Vagina (tissue), 2 donors: ENCODE data around the gene APBB1IP. TPM values are rescaled to one million over a fixed set of nuclear protein-coding genes. Genes with fewer than 3 reads are reported as not detected.

ENCODE experiments used
- DNase-seq, 2 donors: peaks; one replicate each; pipeline ENCODE4 v3.0.0-alpha.2; 2017; ENCODE audit errors: extremely low spot score in 2 of 2
- H3K27ac ChIP-seq: fragments of 200-600 bp; sonication (generic); one replicate; pipeline ENCODE4 v1.5.1; 2019
- H3K27me3 ChIP-seq: fragments of 200-600 bp; sonication (generic); one replicate; pipeline ENCODE4 v1.5.1; 2019
- H3K36me3 ChIP-seq, 2 donors: fragments of 200-600 bp; sonication (generic); one replicate each; pipeline ENCODE4 v1.5.1; 2017 to 2019
- H3K4me1 ChIP-seq: fragments of 200-600 bp; sonication (generic); one replicate; pipeline ENCODE4 v1.5.1; 2019
- H3K4me3 ChIP-seq, 2 donors: fragments of 200-600 bp; sonication (generic); 1 replicate in 1 of 2; 2 replicates in 1 of 2; pipeline ENCODE4 v1.5.1; 2016 to 2019
- H3K9me3 ChIP-seq: fragments of 200-600 bp; sonication (generic); one replicate; pipeline ENCODE4 v1.5.1; 2019
- POLR2A ChIP-seq, 2 donors: fragments of 450-650 bp; IDR thresholded peaks; one replicate each; pipeline ENCODE4 v1.6.1; 2017; ENCODE audit warnings: antibody characterized with exemption in 2 of 2, mild to moderate bottlenecking in 2 of 2, moderate library complexity in 2 of 2
- POLR2AphosphoS5 ChIP-seq, 2 donors: sonication (generic); formaldehyde crosslinking; IDR thresholded peaks; one replicate each; pipeline ENCODE4 v1.9.0; 2017; ENCODE audit warnings: antibody characterized with exemption in 2 of 2, mild to moderate bottlenecking in 2 of 2, low read depth in 1 of 2; ENCODE audit not compliant: insufficient read depth in 1 of 2
- intact Hi-C: fragments of 100-400 bp; cut with DNase I; formaldehyde crosslinking; loops from one replicate; pipeline ENCODE4 v1.15.1; 2023
- total RNA-seq: library from RNA; depleted of rRNA; stranded (reverse); fragments of >200 nt; gene quantifications from one replicate; pipeline ENCODE4 v1.2.3, GENCODE V29; 2016
- TF ChIP-seq, protein P1 (sequence below), 3 experiments: fragments of 450-650 bp in 2 of 3; fragments of 200-600 bp in 1 of 3; sonication (generic) in 1 of 3; IDR thresholded peaks; one replicate each; pipeline ENCODE4 v1.5.1; 2017 to 2019; ENCODE audit warnings: antibody characterized with exemption in 3 of 3, mild to moderate bottlenecking in 2 of 3, moderate library complexity in 2 of 3

The APBB1IP gene
- total RNA-seq, 1 donor from 2014 or later: 7.4 TPM

DNA sequence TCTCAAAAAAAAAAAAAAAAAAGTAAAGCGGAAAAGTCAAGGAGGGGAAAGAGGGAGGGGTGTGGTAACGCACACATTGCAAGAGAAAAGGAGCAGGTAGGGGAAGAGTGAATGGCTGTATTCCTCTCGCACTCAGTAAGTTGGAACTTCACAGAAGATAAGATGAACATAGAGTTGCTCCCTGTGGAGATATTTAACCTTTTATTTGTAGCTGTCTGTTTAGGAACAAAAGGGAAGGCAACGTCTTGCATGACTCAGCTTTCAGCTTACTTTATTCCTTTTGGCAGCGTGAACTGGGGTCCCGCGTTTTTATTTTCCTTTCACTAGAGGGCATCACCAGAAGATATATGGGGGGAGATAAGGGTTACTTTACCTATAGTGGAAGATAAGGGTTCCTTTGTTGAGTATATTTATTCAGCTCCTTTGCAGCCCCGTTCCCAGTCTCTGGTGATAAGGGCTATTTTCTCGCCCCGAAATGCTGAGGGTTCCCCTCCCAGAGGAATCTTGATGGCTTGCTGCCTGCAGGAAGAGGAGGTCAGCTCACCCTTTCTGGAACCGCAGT, 78.5 kb downstream of the APBB1IP start:
- H3K27me3 ChIP-seq: no peaks in the 10 kb centered on the region
- H3K27ac ChIP-seq: no peak overlapping the region
- H3K36me3 ChIP-seq: no peaks in the 10 kb centered on the region
- DNase-seq: no peak
- H3K4me3 ChIP-seq: no peak overlapping the region
- H3K9me3 ChIP-seq: no peaks in the 10 kb centered on the region
- TF ChIP-seq POLR2A (IDR thresholded peaks at IDR 0.05) (no peak), POLR2AphosphoS5 (IDR thresholded peaks at IDR 0.05; ENCODE audit: insufficient read depth in 1 of 2, low read depth in 1 of 2) (no peak)
- TF ChIP-seq, protein P1, sequence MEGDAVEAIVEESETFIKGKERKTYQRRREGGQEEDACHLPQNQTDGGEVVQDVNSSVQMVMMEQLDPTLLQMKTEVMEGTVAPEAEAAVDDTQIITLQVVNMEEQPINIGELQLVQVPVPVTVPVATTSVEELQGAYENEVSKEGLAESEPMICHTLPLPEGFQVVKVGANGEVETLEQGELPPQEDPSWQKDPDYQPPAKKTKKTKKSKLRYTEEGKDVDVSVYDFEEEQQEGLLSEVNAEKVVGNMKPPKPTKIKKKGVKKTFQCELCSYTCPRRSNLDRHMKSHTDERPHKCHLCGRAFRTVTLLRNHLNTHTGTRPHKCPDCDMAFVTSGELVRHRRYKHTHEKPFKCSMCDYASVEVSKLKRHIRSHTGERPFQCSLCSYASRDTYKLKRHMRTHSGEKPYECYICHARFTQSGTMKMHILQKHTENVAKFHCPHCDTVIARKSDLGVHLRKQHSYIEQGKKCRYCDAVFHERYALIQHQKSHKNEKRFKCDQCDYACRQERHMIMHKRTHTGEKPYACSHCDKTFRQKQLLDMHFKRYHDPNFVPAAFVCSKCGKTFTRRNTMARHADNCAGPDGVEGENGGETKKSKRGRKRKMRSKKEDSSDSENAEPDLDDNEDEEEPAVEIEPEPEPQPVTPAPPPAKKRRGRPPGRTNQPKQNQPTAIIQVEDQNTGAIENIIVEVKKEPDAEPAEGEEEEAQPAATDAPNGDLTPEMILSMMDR (IDR thresholded peaks at IDR 0.05): no peak
- no peaks in the 10 kb centered on the region for H3K4me1 ChIP-seq
- intact Hi-C loops: no loop called here

DNA sequence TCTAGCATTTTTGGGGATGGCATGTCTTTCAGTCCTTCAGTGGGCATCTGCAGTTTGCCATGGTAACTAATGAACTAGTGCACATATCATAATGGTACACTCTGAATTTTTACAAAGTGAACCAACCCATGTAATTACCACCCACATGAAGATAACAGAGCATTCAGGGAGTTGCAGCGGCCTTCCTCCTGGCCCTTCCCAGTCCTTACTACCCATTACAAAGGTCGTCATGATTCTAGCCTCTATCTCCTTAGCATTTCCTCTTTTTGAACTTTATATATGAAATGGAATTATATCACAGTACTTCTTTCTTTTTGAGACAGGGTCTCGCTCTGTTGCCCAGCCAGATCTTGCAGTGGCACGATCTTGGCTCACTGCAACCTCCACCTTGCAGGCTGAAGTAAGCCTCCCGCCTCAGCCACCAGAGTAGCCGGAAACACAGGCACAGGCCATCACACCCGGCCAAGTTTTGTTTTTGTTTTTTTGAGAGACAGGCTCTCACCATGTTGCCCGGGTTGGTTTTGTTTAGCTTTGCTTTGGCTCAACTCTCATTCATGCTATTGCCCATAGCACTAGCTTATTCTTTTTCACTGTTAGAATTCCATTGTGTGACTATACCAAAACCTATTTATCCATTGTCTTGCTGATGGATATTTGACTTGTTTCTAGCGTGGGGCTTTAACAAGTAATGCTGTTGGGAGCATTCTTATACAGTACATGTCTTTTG, 79.2 kb downstream of the APBB1IP start:
- H3K4me3 ChIP-seq: no peak overlapping the region
- no peaks in the 10 kb centered on the region for H3K36me3 ChIP-seq
- intact Hi-C loops: no loop called here
- no peaks in the 10 kb centered on the region for H3K9me3 ChIP-seq
- H3K27me3 ChIP-seq: no peaks in the 10 kb centered on the region
- no peaks in the 10 kb centered on the region for H3K4me1 ChIP-seq
- TF ChIP-seq, protein P1 (IDR thresholded peaks at IDR 0.05): no peak
- no peak for TF ChIP-seq POLR2A (IDR thresholded peaks at IDR 0.05)
- no peak for TF ChIP-seq POLR2AphosphoS5 (IDR thresholded peaks at IDR 0.05; ENCODE audit: insufficient read depth in 1 of 2, low read depth in 1 of 2)
- no peak overlapping the region for H3K27ac ChIP-seq
- no peak for DNase-seq

DNA sequence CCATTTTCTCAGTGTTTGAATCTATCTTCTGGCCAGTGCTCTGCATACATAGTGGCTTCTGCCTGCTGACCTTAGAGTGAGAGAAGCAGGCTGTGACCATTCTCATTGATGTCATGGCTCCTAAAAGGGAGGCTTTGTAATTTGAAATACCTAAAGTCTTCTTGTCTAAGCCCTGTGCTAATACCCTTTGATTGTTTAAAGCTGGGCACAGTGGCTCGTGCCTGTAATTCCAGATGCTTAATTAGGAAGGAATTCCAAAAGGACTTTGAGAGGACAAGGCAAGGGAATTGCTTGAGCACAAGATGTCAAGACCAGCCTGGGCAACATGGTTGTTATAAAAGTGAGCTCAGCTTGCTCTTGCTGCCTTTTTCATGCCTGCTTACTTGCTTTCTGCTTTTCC, 81.7 kb downstream of the APBB1IP start:
- Histone ChIP-seq H3K9me3 (no peaks in the 10 kb centered on the region), H3K36me3 (no peaks in the 10 kb centered on the region), H3K4me1 (no peaks in the 10 kb centered on the region), H3K4me3 (no peak overlapping the region), H3K27me3 (no peaks in the 10 kb centered on the region), H3K27ac (no peak overlapping the region)
- TF ChIP-seq, protein P1 (IDR thresholded peaks at IDR 0.05): no peak
- TF ChIP-seq POLR2AphosphoS5 (IDR thresholded peaks at IDR 0.05; ENCODE audit: insufficient read depth in 1 of 2, low read depth in 1 of 2): no peak
- no peak for TF ChIP-seq POLR2A (IDR thresholded peaks at IDR 0.05)
- intact Hi-C loops: no loop called here
- no peak for DNase-seq

DNA sequence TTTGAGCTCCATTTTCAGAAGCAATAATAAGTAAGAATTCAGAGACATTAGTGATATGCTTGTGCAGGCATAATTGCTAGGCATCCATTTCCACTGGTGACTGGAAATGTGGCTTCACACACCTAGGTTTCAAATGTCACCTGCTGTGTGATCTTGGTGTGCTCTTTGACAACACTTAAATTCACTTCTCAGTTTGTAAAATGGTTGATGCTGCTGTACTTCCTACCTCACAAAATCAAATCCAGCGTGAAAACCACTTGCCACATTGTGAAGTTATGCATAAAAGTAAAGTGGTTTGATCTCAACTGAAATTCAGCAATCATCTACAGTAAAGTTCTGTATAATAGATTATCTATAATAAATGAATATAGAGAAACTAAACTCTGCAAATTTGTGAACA, 82.4 kb downstream of the APBB1IP start:
- Histone ChIP-seq H3K36me3 (no peaks in the 10 kb centered on the region), H3K27me3 (no peaks in the 10 kb centered on the region), H3K9me3 (no peaks in the 10 kb centered on the region), H3K4me3 (no peak overlapping the region), H3K4me1 (no peaks in the 10 kb centered on the region), H3K27ac (no peak overlapping the region)
- no peak for DNase-seq
- intact Hi-C loops: no loop called here
- TF ChIP-seq POLR2AphosphoS5 (IDR thresholded peaks at IDR 0.05; ENCODE audit: insufficient read depth in 1 of 2, low read depth in 1 of 2) (no peak), POLR2A (IDR thresholded peaks at IDR 0.05) (no peak)
- TF ChIP-seq, protein P1 (IDR thresholded peaks at IDR 0.05): no peak
